H1 (cell line): ENCODE data around the gene FSCN2. TPM values are rescaled to one million over a fixed set of nuclear protein-coding genes. Genes with fewer than 3 reads are reported as not detected.

Experiments
- CHD1 ChIP-seq: IDR thresholded peaks from 2 replicates; pipeline ENCODE4 v1.6.1; 2012; ENCODE audit warnings: low read depth, low read length, improper control_type of control experiment
- POLR2A ChIP-seq, 2 experiments: IDR thresholded peaks; 1 replicate in 1 of 2; 2 replicates in 1 of 2; pipeline ENCODE4 v1.6.1; 2011; ENCODE audit warnings: low read depth in 2 of 2, low read length in 2 of 2, mild to moderate bottlenecking in 2 of 2; ENCODE audit errors: control extremely low read depth in 1 of 2
- RXRA ChIP-seq: IDR thresholded peaks from 2 replicates; pipeline ENCODE4 v1.6.1; 2011; ENCODE audit warnings: low read depth, mild to moderate bottlenecking, low read length, moderate library complexity; ENCODE audit not compliant: insufficient read depth
- polyA plus RNA-seq, 7 experiments: library from polyadenylated mRNA; depleted of rRNA in 3 of 7; stranded (reverse) in 5 of 7; unstranded in 2 of 7; fragments of >200 nt in 5 of 7; fragments of 200-250 nt in 2 of 7; gene quantifications; 1 replicate in 5 of 7; 2 replicates in 1 of 7; 4 replicates in 1 of 7; pipeline versions ENCODE4 v1.2.1 to v1.2.3, GENCODE V29; 2011 to 2013; ENCODE audit warnings: missing spikeins in 2 of 7, mixed read lengths in 2 of 7
- total RNA-seq: library from RNA; stranded (reverse); fragmentation: NEBNext Ultra II Directional; extraction: Animal tissue kit (Norgen Biotek cat#: 25700); gene quantifications from 2 replicates; pipeline ENCODE4 v1.2.1, GENCODE V29; 2021

Gene FSCN2
- total and polyA plus RNA-seq, 2 of the 8 experiments (the other 6 are each of a cell fraction or from before 2014, with no cell fraction given), result 0.18 to 0.30 TPM

DNA sequence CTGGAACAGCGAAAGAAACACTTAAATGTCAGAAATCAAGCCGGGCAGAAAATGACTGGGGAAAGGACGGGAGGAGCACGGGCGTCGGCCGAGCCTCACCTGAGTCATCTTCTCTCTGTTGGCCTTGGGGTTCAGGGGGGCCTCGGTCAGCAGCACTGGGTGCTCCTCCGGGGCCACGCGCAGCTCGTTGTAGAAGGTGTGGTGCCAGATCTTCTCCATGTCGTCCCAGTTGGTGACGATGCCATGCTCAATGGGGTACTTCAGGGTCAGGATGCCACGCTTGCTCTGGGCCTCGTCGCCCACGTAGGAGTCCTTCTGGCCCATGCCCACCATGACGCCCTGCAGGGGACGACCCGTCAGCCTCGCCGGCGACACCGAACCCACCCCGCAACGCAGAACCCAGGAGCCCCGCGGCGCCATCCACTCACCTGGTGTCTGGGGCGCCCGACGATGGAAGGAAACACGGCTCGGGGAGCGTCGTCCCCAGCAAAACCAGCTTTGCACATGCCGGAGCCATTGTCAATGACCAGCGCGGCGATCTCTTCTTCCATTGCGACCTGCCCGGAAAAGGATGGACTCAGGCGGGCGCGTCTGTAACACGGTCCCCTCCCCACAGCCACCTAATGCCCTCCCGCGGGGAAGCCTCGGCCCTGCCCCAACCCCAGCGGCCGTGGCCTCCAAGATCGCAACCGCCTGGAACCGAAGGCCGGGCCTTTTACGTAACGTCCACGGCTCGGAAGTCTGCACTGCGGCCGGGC is 16.2 kb upstream of the FSCN2 start (continued):
- TF ChIP-seq RXRA (no peak), CHD1 (0 out of 2 replicates have a peak, but pooled peaks have one; percentile 58), POLR2A (IDR thresholded peaks at IDR 0.05; ENCODE audit: control extremely low read depth in 1 of 2, low read depth in 2 of 2, low read length in 2 of 2) (peak; percentile 69 to 93)
